ENCODE results near the gene RHOXF1. TPM values are rescaled to one million over a fixed set of nuclear protein-coding genes. Genes with fewer than 3 reads are reported as not detected.
"Not testable (repeated sequence)": the region's sequence is repeated elsewhere in the genome, so short reads cannot be mapped to it uniquely, and the experiment has no call there.

The RHOXF1 gene, protein sequence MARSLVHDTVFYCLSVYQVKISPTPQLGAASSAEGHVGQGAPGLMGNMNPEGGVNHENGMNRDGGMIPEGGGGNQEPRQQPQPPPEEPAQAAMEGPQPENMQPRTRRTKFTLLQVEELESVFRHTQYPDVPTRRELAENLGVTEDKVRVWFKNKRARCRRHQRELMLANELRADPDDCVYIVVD
- under 1 TPM in 1 of 3 donors, not detected in 2; 0.66 TPM for total RNA-seq
- long read RNA-seq, donor 1: 0 reads
- long read RNA-seq, donor 2: 0 reads

DNA sequence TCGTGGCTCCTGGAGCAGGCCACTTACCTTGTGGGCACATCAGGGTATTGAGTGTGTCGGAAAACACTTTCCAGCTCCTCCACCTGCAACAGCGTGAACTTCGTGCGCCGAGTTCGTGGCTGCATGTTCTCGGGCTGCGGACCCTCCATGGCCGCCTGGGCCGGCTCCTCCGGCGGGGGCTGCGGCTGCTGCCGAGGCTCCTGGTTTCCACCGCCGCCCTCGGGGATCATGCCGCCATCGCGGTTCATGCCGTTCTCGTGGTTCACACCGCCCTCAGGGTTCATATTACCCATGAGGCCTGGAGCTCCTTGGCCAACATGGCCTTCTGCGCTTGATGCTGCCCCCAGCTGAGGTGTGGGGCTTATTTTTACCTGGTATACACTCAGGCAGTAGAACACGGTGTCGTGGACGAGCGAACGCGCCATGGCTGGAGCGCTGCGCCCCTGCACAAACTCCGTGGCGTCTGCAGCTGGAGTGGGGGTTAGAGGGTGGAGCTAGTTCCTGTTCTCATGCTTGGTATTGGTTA, at the start of gene RHOXF1:
Gene RHOXF1 (minus strand): TSS at position 476 of the 526 bp plus-strand sequence. CDS start 51 bp downstream, at position 425.
- no peak within 1 kb of the TSS for H3K4me3 ChIP-seq
- ATAC-seq (no peak), DNase-seq (no peak)
- TF ChIP-seq, protein P1, sequence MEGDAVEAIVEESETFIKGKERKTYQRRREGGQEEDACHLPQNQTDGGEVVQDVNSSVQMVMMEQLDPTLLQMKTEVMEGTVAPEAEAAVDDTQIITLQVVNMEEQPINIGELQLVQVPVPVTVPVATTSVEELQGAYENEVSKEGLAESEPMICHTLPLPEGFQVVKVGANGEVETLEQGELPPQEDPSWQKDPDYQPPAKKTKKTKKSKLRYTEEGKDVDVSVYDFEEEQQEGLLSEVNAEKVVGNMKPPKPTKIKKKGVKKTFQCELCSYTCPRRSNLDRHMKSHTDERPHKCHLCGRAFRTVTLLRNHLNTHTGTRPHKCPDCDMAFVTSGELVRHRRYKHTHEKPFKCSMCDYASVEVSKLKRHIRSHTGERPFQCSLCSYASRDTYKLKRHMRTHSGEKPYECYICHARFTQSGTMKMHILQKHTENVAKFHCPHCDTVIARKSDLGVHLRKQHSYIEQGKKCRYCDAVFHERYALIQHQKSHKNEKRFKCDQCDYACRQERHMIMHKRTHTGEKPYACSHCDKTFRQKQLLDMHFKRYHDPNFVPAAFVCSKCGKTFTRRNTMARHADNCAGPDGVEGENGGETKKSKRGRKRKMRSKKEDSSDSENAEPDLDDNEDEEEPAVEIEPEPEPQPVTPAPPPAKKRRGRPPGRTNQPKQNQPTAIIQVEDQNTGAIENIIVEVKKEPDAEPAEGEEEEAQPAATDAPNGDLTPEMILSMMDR (IDR thresholded peaks at IDR 0.05): no peak
- H3K9me3 ChIP-seq: no peaks in the 10 kb centered on the region
- no peaks in the 10 kb centered on the region for H3K4me1 ChIP-seq (ENCODE audit: low read depth)
- no peaks in the 10 kb centered on the region for H3K36me3 ChIP-seq (ENCODE audit: low read depth)
- intact Hi-C loops (cut with DNase I, micrococcal nuclease): no loop called here

DNA sequence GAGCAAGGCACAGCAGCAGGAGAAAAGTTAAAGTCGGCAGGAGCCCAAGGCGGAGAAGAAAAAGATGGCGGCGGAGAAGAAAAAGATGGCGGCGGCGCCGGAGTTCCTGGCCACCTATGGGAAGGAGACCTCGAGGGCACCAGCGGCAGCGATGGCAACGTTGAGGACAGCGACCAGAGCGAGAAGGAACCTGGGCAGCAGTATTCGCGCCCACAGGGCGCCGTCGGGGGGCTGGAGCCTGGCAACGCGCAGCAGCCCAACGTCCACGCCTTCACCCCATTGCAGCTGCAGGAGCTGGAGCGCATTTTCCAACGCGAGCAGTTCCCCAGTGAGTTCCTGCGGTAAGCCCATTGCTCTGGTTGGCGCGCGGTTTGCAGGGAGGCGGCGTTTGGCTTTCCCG, 43.4 kb upstream of the RHOXF1 start:
- H3K4me3 ChIP-seq; H3K4me1 ChIP-seq (ENCODE audit: low read depth); intact Hi-C loops (cut with DNase I, micrococcal nuclease); DNase-seq; H3K36me3 ChIP-seq (ENCODE audit: low read depth); H3K9me3 ChIP-seq; ATAC-seq: not testable (repeated sequence)

DNA sequence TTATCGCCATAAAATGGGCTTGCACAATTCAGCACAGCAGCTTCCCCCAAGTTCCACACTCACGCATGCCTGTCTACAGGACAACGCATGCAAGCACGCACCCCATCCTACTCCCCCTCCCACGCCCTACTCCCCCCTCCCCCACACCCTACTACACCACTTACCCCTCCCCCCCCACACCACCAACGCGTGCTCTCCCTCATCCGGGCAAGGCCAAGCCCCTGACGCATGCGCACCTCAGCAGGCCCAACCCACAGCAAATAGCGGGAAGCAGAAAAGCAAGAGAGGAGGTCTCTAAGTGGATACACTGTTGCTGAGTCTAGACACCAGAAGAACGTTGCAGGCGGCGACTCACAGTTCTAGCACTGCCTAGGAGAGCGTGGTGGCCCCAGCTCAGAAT, 42.6 kb upstream of the RHOXF1 start, which contains the start of gene RHOXF2:
Gene RHOXF2 (plus strand): TSS at position 301 of the 400 bp plus-strand sequence. CDS start 138 bp downstream, outside the sequence.
- H3K4me3 ChIP-seq; DNase-seq; H3K36me3 ChIP-seq (ENCODE audit: low read depth); H3K9me3 ChIP-seq; H3K4me1 ChIP-seq (ENCODE audit: low read depth); intact Hi-C loops (cut with DNase I, micrococcal nuclease); ATAC-seq: not testable (repeated sequence)

DNA sequence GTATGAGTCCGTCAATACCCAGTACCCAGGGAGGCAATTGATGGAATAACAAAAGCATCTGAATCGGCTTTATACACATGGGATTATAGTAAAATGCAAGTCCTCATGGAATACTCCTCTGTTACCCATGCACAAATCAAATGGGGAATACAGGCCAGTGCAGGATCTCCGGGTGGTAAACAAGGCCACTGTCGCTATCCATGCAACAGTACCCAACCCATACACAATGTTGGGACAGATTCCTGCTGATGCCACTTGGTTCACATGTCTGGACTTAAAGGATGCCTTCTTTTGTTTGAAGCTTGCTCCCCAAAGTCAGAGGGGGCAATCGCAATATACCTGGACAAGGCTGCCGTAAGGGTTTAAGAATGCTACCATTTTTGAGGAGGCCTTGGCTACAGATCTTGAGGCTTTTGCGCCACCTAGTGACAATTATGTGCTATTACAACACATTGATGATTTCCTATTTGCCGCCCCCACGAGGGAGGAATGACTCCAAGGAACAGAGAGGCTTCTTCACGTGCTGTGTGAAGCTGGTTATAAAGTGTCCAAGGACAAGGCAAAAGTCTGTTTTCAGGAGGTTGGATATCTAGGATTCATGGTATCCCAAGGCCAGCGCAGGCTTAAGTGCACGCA, 34.5 kb upstream of the RHOXF1 start:
- ATAC-seq: peak; percentile 42
- intact Hi-C loops (cut with DNase I, micrococcal nuclease); H3K36me3 ChIP-seq (ENCODE audit: low read depth); H3K4me1 ChIP-seq (ENCODE audit: low read depth); DNase-seq; H3K4me3 ChIP-seq; H3K9me3 ChIP-seq: not testable (repeated sequence)

DNA sequence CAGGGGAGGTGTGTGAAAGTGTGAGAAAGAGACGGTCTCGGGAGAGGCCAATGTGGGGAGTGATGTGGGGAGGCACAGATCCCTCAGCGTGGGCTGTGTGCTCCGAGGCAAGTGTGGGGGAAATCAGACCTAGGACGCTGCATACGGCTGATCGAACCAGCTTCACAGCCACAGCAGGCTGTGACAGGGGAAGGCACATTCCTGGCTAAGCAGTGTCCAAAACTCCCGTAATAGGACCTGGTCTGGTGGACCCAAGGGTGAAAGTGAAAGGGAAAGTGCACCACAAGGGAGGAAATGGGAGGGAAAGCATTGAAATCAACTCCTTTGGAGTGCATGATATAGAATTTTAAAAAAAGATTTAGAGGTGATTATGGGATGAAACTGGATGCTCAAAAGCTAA, 31.8 kb upstream of the RHOXF1 start:
- Histone ChIP-seq H3K9me3 (no peaks in the 10 kb centered on the region), H3K4me3 (no peak overlapping the region), H3K4me1 (ENCODE audit: low read depth) (no peaks in the 10 kb centered on the region), H3K36me3 (ENCODE audit: low read depth) (no peaks in the 10 kb centered on the region)
- TF ChIP-seq, protein P1 (IDR thresholded peaks at IDR 0.05): no peak
- no peak for ATAC-seq
- no peak for DNase-seq
- intact Hi-C loops (cut with DNase I, micrococcal nuclease): no loop called here

DNA sequence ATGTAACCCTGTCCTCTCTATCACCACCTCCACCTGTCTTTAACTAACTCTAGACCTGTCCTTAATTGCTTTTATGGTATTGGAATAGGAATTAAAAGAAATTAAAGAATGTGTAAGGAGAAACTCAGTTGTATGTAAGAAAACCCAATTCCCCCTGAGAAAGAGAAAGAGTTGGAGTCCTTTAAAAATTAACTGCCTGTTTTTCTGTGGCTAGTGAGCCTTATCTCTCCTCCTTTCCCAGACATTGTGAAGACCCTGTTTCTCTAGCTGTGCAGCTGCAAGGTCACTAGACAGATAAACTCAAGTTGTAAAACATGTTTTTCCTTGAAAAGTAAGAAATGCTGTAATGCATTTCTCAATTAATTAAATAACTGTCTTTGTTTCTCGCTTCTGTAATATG, 30.6 kb upstream of the RHOXF1 start:
- H3K9me3 ChIP-seq; DNase-seq; H3K4me3 ChIP-seq; H3K4me1 ChIP-seq (ENCODE audit: low read depth); intact Hi-C loops (cut with DNase I, micrococcal nuclease); ATAC-seq; H3K36me3 ChIP-seq (ENCODE audit: low read depth): not testable (repeated sequence)

DNA sequence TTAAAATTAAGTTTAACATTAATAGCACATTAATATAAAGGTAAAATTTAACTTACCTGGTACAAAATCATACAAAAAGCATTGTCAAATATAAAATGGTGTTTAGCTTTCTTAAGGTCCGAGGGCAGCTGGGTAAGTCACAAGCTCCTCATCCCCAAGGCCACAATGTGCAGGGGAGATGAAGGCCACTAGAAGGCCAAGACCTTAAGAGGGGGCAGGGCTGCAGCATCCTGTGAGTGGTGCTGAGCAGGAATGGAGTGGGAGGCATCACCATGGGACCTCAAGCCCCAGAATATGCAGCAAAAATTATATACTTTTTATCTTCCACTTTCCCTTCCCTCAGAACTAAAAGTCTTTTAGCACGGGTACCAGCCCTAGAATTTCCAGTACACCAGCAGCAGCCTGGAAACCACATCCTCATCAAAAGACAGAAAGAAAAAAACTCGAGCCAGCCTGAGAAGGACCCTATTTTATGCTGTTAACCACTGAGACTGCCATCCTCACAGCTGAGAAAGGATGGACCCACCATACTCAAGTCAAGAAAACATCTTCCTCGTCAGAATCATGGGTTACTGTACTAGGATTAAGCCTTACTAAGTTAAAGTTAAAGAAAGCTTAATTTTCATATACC, 29.7 kb upstream of the RHOXF1 start:
- no peak overlapping the region for H3K4me3 ChIP-seq
- intact Hi-C loops (cut with DNase I, micrococcal nuclease): no loop called here
- H3K4me1 ChIP-seq (ENCODE audit: low read depth): no peaks in the 10 kb centered on the region
- no peak for DNase-seq
- no peaks in the 10 kb centered on the region for H3K36me3 ChIP-seq (ENCODE audit: low read depth)
- no peak for ATAC-seq
- TF ChIP-seq, protein P1 (IDR thresholded peaks at IDR 0.05): no peak
- H3K9me3 ChIP-seq: no peaks in the 10 kb centered on the region

Data from mucosa of descending colon (tissue), 3 donors.